GM10266 (cell line): Measurements from ENCODE around the gene MKNK2.
"Not testable (repeated sequence)": the region's sequence is repeated elsewhere in the genome, so short reads cannot be mapped to it uniquely, and the experiment has no call there.

Experiments
- DNase-seq: peaks from one replicate; pipeline ENCODE4 v3.0.0; 2012; ENCODE audit errors: extremely low spot score
- CTCF ChIP-seq: IDR thresholded peaks from 2 replicates; pipeline ENCODE4 v1.5.1; 2012; ENCODE audit warnings: mild to moderate bottlenecking, low read depth; ENCODE audit not compliant: control insufficient read depth, insufficient read depth; ENCODE audit errors: missing control alignments

The MKNK2 gene

DNA sequence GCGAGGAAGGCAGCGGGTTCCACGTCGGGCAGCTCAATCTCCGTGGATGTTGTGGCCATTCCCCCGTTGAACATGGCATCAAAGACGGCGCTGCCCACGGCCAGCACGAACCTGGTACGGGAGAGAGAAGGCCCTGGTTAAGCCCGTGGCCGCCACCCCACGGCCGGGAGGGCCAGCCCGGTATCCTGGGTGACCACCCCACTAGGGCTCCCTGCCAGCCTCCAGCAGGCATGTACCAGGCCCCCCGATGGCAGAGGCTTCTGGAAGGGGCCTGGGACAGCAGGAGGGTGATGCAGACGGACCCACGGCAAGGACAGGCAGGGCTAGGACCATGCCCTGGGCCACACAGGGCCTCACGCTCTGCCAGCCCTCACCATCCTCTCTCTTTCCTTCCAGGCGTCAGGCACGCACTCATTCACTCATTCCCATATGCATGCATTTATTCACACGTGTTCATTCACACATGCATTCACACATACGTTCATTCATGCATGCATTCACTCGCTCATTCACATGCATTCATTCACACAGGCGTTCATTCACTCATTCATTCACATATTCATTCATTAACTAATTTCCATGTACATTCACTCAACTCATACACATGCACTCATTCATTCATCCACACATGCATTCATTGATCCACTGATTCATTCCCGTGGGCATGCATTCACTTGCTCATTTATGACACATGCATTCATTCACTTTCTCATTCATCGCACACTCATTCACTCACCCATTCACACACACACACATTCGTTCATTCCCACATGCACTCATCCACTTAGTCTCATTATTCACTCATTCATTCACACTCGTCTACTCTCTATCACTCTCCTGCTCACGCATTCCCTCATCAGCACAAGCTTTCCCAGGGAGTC, 53.5 kb downstream of the MKNK2 start:
- no peak for TF ChIP-seq CTCF
- no peak for DNase-seq

DNA sequence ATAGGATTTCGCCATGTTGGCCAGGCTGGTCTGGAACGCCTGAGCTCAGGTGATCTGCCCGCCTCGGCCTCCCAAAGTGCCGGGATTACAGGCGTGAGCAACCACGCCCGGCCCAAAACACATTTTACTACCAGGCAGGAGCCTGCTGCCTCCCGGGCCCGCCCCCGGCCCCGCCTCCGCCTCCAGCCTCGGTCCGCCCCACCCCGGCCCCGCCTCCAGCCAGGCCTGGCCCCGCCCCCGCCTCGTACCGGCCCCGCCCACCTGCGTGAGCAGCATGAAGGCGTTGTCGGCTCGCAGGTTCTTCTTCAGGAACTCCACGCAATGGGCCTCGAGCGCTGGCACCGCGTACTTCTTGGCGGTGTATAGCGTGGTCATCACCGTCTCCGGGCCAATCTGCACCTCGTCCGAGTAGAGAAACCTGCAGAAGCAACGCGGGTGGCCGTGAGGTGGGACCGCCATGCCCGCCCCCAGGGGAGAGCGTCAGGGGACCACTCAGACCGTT, 58.2 kb downstream of the MKNK2 start:
- no peak for DNase-seq
- no peak for TF ChIP-seq CTCF

DNA sequence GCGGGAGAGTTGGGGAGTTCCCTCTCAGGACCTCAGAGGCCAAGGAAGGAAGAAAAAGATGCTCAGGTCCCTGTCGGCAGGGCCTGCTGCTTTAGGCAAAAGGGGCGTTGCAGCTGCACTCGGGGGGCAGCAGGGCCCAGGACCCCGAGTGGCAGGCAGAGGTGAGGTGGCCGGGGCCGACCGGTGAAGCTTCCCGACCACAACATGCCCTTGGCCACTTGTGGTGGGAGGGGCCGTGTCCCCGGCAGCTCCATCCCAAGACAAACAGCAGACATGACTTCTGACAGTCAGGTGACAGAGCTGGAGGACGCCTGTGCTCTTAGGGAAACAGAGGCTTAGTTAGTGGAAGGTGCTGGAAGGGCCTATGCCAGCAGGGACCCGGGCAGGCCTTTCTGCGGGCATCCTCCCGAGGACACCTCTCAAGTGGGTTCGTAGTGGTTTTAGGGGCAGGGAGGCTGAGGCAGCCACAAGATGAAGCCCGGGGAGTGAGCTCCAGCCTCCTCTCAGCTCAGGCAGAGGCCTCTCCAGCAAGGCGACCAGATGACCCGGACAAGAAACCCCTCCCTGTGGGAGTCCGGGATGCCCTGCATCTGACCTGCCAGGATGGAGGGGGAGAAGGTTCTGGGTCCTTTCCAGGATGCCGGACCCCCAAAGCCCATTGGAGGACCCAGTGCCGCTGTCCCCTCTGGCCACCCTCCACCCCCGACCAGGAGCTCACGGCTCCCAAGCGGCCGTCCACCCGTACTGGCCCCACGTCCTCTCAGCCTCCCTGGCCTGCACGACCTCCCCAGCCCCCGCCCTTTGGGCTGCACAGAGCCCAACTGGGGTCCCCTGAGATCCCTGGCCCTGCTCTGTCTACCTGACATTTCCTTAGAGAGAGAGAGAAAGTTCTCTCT, 59.8 kb downstream of the MKNK2 start:
- TF ChIP-seq CTCF: no peak
- DNase-seq: no peak

DNA sequence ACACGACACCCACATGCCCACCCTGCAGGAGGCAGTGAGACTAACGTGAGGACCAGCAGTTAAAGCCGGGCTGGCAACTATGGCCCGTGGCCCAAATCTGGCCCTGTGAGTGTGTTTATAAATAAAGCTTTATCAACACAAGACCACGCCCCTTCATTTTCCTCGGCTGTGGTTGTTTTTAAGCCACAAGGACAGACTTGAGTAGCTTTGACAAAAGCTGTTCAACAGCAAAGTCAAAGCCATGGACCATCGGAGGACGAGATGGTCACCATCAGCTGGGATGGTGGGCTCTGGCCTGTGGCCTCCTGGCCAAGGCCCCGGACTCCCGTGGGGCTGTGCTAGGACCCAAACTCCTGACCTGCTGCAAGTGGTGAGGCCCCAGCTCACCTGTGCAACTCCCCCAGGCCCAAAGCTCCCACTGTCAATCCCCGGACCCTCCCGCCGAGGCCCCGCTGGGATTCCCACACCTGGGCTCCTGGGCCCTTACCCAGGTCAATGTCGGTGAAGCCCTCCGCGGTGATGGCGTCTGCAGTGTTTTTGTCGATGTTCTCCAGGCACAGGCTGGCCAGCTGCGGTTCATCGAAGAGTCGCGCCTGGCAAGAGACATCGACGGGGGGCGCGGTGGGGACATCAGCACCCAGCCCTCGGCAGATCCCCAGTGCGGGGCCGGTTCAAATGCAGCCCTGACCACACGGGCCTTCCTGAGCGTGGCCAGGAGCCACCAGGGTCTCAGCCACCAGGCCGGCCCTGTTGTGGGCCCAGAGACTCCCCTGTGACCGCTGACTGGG, 60.6 kb downstream of the MKNK2 start:
- DNase-seq: no peak
- TF ChIP-seq CTCF: no peak

DNA sequence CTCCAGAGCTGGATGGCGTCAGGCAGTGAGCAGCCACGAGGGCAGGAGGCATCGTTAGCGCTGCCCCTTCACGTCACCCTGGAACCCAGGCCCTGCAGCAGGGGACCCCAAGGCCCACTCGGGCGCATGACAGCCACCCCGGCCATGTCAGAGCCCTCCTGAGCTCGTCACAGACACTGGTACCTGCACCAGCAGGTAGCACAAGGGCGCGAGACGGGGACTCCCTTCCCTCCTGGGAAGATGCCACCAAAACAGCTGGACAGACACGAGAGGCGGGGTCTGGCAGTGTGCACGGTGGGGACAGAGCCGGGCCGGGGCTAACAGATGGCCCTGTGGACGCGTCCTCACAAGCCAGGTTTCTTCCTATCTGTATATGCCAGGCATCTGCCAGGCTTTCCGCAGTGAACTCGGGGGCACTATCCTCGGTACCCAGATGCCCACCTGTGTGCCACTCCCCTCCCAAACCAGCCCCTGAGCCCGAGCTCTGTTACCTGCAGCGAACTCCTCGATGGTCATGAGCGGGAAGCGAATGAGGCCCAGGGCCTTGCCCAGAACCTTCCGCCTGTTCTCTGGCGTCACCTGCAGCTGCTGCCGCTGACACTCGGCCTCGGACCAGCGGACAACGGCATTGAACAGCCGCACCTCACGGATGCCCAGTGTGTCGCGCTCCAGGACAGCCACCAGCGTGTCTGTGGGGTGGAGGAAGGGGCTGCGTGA, 61.4 kb downstream of the MKNK2 start:
- no peak for DNase-seq
- TF ChIP-seq CTCF: no peak

- DNase-seq: not testable (repeated sequence)
Observed at GRCh38 chr19:1988464-1988863, 62.6 kb downstream of the MKNK2 start.
